ENCODE results near the gene PTCHD4.

DNA sequence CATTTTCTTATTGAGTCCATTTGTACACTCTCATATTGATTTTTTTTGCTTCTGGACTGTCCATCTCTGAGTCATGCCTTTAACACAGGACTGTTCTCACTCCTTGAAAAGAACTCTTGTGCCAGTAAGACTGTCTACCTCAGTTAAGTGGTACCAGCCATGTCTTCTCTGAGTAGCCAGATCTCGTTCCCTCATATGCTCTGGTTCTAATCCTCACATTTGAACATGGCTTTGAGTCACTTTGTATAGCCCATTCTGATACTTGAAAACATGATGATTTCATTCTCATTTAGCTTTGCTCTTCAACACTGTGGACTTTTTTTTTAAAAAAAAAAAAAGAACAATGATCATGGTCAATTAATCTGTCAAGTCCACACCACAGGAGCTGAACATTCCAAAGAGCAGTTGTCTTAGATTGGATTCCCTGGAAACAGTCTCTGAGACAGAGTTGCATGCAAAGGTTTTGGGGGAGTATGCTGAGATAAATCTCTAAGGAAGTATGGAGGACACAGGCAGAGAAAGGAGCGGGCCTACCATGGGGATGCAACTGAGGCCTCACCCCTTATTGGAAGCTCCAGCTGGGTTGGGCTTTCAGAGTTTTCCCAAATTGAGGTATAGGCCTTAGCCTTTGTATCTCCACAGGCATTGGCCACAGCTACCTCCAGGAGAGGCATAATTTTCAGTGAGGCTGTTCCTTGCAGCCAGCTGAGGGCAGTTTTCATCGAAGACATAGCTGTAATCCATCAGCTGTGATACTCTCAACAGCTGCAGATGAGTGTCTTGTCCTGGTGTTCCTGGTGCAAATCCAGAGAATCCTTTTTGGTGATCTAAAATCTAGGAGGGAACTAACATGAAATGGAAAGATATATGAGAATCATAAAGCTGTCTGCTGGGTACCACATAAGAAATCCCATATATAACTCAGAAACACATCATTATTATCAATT lies 6.0 kb upstream of the PTCHD4 start:
- TF ChIP-seq JUND (IDR thresholded peaks at IDR 0.05) (no peak), MAX (IDR thresholded peaks at IDR 0.05) (no peak), EGR1 (IDR thresholded peaks at IDR 0.05; ENCODE audit: low read depth in 2 of 2) (no peak)
- TF ChIP-seq, protein P1, sequence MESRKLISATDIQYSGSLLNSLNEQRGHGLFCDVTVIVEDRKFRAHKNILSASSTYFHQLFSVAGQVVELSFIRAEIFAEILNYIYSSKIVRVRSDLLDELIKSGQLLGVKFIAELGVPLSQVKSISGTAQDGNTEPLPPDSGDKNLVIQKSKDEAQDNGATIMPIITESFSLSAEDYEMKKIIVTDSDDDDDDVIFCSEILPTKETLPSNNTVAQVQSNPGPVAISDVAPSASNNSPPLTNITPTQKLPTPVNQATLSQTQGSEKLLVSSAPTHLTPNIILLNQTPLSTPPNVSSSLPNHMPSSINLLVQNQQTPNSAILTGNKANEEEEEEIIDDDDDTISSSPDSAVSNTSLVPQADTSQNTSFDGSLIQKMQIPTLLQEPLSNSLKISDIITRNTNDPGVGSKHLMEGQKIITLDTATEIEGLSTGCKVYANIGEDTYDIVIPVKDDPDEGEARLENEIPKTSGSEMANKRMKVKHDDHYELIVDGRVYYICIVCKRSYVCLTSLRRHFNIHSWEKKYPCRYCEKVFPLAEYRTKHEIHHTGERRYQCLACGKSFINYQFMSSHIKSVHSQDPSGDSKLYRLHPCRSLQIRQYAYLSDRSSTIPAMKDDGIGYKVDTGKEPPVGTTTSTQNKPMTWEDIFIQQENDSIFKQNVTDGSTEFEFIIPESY (IDR thresholded peaks at IDR 0.05), result no peak
- TF ChIP-seq, protein P2, sequence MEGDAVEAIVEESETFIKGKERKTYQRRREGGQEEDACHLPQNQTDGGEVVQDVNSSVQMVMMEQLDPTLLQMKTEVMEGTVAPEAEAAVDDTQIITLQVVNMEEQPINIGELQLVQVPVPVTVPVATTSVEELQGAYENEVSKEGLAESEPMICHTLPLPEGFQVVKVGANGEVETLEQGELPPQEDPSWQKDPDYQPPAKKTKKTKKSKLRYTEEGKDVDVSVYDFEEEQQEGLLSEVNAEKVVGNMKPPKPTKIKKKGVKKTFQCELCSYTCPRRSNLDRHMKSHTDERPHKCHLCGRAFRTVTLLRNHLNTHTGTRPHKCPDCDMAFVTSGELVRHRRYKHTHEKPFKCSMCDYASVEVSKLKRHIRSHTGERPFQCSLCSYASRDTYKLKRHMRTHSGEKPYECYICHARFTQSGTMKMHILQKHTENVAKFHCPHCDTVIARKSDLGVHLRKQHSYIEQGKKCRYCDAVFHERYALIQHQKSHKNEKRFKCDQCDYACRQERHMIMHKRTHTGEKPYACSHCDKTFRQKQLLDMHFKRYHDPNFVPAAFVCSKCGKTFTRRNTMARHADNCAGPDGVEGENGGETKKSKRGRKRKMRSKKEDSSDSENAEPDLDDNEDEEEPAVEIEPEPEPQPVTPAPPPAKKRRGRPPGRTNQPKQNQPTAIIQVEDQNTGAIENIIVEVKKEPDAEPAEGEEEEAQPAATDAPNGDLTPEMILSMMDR (IDR thresholded peaks at IDR 0.05; ENCODE audit: low read depth, low read length, missing input control), result no peak
- TF ChIP-seq, protein P3, sequence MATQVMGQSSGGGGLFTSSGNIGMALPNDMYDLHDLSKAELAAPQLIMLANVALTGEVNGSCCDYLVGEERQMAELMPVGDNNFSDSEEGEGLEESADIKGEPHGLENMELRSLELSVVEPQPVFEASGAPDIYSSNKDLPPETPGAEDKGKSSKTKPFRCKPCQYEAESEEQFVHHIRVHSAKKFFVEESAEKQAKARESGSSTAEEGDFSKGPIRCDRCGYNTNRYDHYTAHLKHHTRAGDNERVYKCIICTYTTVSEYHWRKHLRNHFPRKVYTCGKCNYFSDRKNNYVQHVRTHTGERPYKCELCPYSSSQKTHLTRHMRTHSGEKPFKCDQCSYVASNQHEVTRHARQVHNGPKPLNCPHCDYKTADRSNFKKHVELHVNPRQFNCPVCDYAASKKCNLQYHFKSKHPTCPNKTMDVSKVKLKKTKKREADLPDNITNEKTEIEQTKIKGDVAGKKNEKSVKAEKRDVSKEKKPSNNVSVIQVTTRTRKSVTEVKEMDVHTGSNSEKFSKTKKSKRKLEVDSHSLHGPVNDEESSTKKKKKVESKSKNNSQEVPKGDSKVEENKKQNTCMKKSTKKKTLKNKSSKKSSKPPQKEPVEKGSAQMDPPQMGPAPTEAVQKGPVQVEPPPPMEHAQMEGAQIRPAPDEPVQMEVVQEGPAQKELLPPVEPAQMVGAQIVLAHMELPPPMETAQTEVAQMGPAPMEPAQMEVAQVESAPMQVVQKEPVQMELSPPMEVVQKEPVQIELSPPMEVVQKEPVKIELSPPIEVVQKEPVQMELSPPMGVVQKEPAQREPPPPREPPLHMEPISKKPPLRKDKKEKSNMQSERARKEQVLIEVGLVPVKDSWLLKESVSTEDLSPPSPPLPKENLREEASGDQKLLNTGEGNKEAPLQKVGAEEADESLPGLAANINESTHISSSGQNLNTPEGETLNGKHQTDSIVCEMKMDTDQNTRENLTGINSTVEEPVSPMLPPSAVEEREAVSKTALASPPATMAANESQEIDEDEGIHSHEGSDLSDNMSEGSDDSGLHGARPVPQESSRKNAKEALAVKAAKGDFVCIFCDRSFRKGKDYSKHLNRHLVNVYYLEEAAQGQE (IDR thresholded peaks at IDR 0.05), result no peak
